ENCODE results near the gene BRCA1.
"Not testable (repeated sequence)": the region's sequence is repeated elsewhere in the genome, so short reads cannot be mapped to it uniquely, and the experiment has no call there.

Gene BRCA1

GRCh38 chr17:43155666-43156065 is 30.5 kb upstream of the BRCA1 start:
- TF ChIP-seq CTCF (IDR thresholded peaks at IDR 0.05; ENCODE audit: insufficient read depth, missing control alignments), result no peak
- no peak for FAIRE-seq
- no peak for DNase-seq (ENCODE audit: insufficient read length, low spot score)

- DNase-seq (ENCODE audit: insufficient read length, low spot score); FAIRE-seq: not testable (repeated sequence)
These were observed 28.2 kb upstream of the BRCA1 start for GRCh38 chr17:43153197-43153835.

DNA sequence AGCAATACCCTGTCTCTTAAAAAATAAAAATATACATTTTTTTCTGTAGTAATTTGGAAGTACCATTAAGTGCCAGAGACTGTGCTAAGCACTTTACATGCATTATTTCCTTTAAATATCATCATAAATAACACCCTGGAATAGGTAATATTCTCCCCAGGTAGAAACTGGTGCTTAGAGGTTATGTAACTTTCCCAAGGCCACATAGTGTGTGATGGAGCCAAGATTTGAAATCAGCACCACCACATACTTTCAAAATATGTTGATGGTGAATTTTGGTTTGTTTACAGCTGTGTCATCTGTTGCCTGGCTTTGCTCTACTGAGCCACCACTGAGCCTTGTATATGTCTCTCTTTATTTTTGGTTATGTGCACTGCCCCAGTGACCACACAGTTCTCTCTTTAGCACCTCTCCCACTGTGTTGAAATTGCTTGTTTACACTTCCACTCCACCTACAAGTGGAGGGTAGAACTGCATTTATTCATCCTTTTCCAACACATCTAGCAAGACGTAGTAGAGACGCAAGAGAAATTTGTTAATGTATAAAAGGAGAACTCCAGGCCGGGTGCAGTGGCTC is 26.8 kb upstream of the BRCA1 start:
- FAIRE-seq, result no peak

DNA sequence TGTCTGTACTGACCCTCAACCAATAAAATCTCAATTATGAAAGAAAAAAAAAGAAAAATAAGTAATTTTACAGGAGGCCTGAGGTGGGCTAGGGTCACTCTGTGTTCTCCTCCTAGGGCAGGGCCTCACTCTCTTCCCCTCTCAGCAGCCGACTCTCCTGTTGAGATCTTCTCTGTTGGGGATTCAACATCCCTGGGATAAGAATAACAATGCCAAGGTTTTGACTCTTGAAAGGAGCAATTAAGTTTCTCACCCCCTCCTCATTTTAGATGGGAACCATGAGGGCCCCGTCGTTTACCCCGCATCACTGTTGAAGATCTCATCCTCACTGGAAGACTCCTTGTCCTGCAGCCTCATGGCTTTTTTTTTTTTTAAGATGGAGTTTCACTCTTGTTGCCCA is 21.5 kb upstream of the BRCA1 start:
- FAIRE-seq, result no peak
- DNase-seq (ENCODE audit: insufficient read length, low spot score), result no peak

More for the DNA sequence above, 26.8 kb upstream of the BRCA1 start:
- DNase-seq (ENCODE audit: insufficient read length, low spot score), result no peak
- no peak for TF ChIP-seq CTCF (IDR thresholded peaks at IDR 0.05; ENCODE audit: insufficient read depth, missing control alignments)

DNA sequence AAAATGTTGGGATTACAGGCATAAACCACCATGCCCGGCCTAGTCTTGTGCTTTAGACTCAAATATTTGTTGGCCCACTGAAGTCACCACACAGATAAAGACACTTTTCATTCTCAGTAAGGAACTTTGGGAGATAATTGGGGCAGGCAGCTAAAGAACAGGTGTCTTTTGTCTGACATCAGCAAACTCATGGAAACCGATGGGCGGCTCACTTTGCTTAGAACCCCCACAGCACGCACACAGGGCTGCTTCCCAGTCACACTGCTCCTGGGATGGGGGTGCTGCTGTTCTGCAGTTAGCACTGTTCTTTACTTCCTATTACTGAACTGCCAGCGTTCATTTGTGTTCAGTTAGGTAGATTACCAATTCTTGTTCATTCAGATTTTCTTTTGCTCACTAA is 18.0 kb upstream of the BRCA1 start:
- DNase-seq (ENCODE audit: insufficient read length, low spot score), result no peak
- no peak for TF ChIP-seq CTCF (IDR thresholded peaks at IDR 0.05; ENCODE audit: insufficient read depth, missing control alignments)
- no peak for FAIRE-seq

More for the DNA sequence above, 21.5 kb upstream of the BRCA1 start:
- no peak for TF ChIP-seq CTCF (IDR thresholded peaks at IDR 0.05; ENCODE audit: insufficient read depth, missing control alignments)

- no peak for TF ChIP-seq CTCF (IDR thresholded peaks at IDR 0.05; ENCODE audit: insufficient read depth, missing control alignments)
- FAIRE-seq (no peak), DNase-seq (ENCODE audit: insufficient read length, low spot score) (no peak)
These were observed 17.0 kb upstream of the BRCA1 start for GRCh38 chr17:43142153-43142552.

GRCh38 chr17:43140396-43141332 is 15.5 kb upstream of the BRCA1 start:
- TF ChIP-seq CTCF (IDR thresholded peaks at IDR 0.05; ENCODE audit: insufficient read depth, missing control alignments), result no peak
- FAIRE-seq (no peak), DNase-seq (ENCODE audit: insufficient read length, low spot score) (no peak)

DNA sequence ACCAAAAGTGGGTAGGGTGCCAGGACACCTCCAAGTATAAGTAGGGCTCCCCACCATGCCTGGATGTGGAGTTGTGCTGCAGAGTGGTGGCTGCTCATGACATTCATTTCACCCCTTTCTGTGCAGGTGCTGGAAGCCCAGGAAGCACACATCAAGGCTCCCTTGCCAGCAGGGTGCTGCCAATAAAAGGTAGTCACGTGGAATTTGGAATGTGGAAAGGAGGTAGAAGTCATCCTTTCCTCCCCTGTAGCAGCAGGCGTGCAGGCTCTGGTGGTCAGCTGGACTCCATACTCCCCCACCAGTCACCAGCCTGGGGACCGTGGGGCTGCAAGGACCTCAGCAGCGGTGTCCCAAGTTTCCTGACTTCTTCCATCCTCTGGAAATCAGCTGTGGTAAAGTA is 13.4 kb upstream of the BRCA1 start:
- not testable (repeated sequence) for DNase-seq (ENCODE audit: insufficient read length, low spot score); FAIRE-seq

DNA sequence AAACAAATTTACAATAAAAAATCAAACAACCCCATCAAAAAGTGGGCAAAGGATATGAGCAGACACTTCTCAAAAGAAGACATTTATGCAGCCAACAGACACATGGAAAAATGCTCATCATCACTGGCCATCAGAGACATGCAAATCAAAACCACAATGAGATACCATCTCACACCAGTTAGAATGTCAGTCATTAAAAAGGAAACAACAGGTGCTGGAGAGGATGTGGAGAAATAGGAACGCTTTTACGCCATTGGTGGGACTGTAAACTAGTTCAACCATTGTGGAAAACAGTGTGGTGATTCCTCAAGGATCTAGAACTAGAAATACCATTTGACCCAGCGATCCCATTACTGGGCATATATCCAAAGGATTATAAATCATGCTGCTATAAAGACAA is 11.4 kb upstream of the BRCA1 start:
- not testable (repeated sequence) for DNase-seq (ENCODE audit: insufficient read length, low spot score); FAIRE-seq
